Stimulated activated CD8-positive, alpha-beta memory T cell treated with anti-CD3 and anti-CD28 coated beads, Interleukin-2, amount 100 ng/mL, for 1 hour (primary cell): Measurements from ENCODE around the gene ACAN.

ENCODE experiments used
- DNase-seq, 2 donors: peaks; one replicate each; pipeline ENCODE4 v3.0.0-alpha.2; 2020; ENCODE audit warnings: low read depth in 2 of 2

Gene ACAN

GRCh38 chr15:88843334-88843733, 40.1 kb downstream of the ACAN start:
- no peak for DNase-seq

- DNase-seq, result no peak
These were observed 41.6 kb downstream of the ACAN start for GRCh38 chr15:88844749-88845386.

- no peak for DNase-seq
These were observed 42.4 kb downstream of the ACAN start for GRCh38 chr15:88845616-88846015.

GRCh38 chr15:88847144-88847543, 43.9 kb downstream of the ACAN start:
- no peak for DNase-seq

GRCh38 chr15:88848203-88848602, 45.0 kb downstream of the ACAN start:
- DNase-seq, result no peak

- DNase-seq, result no peak
These were observed 46.3 kb downstream of the ACAN start for GRCh38 chr15:88849376-88850072.

- DNase-seq, result no peak
These were observed 49.2 kb downstream of the ACAN start for GRCh38 chr15:88852476-88852875.

GRCh38 chr15:88858934-88859333, 55.7 kb downstream of the ACAN start:
- no peak for DNase-seq

GRCh38 chr15:88859550-88859949, 56.3 kb downstream of the ACAN start:
- DNase-seq, result no peak

GRCh38 chr15:88860212-88860611, 57.0 kb downstream of the ACAN start:
- no peak for DNase-seq

GRCh38 chr15:88863412-88863811, 60.2 kb downstream of the ACAN start:
- DNase-seq, result no peak

- no peak for DNase-seq
These were observed 61.7 kb downstream of the ACAN start for GRCh38 chr15:88864861-88865497.

GRCh38 chr15:88865498-88866099, 62.4 kb downstream of the ACAN start:
- DNase-seq, result no peak

- DNase-seq, result no peak
These were observed 63.2 kb downstream of the ACAN start for GRCh38 chr15:88866295-88866881.

- no peak for DNase-seq
These were observed 68.1 kb downstream of the ACAN start for GRCh38 chr15:88871313-88871712.

GRCh38 chr15:88872106-88872505, 68.9 kb downstream of the ACAN start:
- no peak for DNase-seq

GRCh38 chr15:88872706-88873105, 69.5 kb downstream of the ACAN start:
- DNase-seq, result no peak

- DNase-seq, result no peak
These were observed 70.5 kb downstream of the ACAN start for GRCh38 chr15:88873786-88874185.

GRCh38 chr15:88874275-88874674, 71.0 kb downstream of the ACAN start:
- DNase-seq, result no peak

GRCh38 chr15:88874684-88875083, 71.4 kb downstream of the ACAN start:
- DNase-seq, result no peak

GRCh38 chr15:88876573-88876972, 73.3 kb downstream of the ACAN start:
- no peak for DNase-seq

GRCh38 chr15:88877415-88877814, 74.2 kb downstream of the ACAN start:
- DNase-seq, result no peak
